OCI-LY7 (cell line): ENCODE data around the gene RFT1. TPM values are rescaled to one million over a fixed set of nuclear protein-coding genes. Genes with fewer than 3 reads are reported as not detected.

ENCODE experiments used
- BruUV-seq: library from RNA; stranded (reverse); fragments of 400-500 nt; replicated peaks from 2 replicates; lab custom pipeline; 2021; lab: Mats Ljungman, UMichigan
- CTCF ChIA-PET: fragments of 300-600 bp; sonication (Branson Sonifier 250); formaldehyde crosslinking; loops from one replicate; lab custom pipeline; 2022; ENCODE audit warnings: antibody characterized with exemption; ENCODE audit not compliant: unreplicated experiment; lab: Charles Lee
- POLR2A ChIA-PET: fragments of 300-600 bp; sonication (Branson Sonifier 250); formaldehyde crosslinking; loops from one replicate; lab custom pipeline; 2022; ENCODE audit warnings: antibody characterized with exemption; lab: Charles Lee
- DNase-seq: peaks from one replicate; pipeline ENCODE4 v3.0.0-alpha.2; 2015; ENCODE audit warnings: low spot score
- H2AFZ ChIP-seq: fragments of 200-600 bp; sonication (generic), shearing (Covaris generic); 2 replicates; pipeline ENCODE4 v1.6.1; 2014; ENCODE audit warnings: mild to moderate bottlenecking, antibody characterized with exemption, low read length, moderate library complexity
- H3K27ac ChIP-seq: fragments of 200-600 bp; sonication (generic); 2 replicates; pipeline ENCODE4 v1.5.1; 2014; ENCODE audit warnings: mixed run types, low read depth, mild to moderate bottlenecking, moderate library complexity, low read length, inconsistent platforms; ENCODE audit not compliant: poor library complexity, severe bottlenecking
- H3K36me3 ChIP-seq: fragments of 200-600 bp; sonication (generic); 2 replicates; pipeline ENCODE4 v1.6.1; 2014; ENCODE audit warnings: mild to moderate bottlenecking, antibody characterized with exemption, low read length, moderate library complexity, mixed read lengths; ENCODE audit not compliant: insufficient read depth
- H3K4me1 ChIP-seq: fragments of 200-600 bp; sonication (generic); 2 replicates; pipeline ENCODE4 v1.5.1; 2014; ENCODE audit warnings: mild to moderate bottlenecking, low read length; ENCODE audit not compliant: insufficient read depth, poor library complexity, severe bottlenecking
- H3K4me2 ChIP-seq: fragments of 200-600 bp; sonication (generic); 2 replicates; pipeline ENCODE4 v1.6.1; 2014; ENCODE audit warnings: mild to moderate bottlenecking, low read length
- H3K4me3 ChIP-seq: fragments of 200-600 bp; sonication (generic); 2 replicates; pipeline ENCODE4 v1.5.1; 2014; ENCODE audit warnings: mild to moderate bottlenecking, low read depth, low read length; ENCODE audit not compliant: poor library complexity, severe bottlenecking
- H3K79me2 ChIP-seq: fragments of 200-600 bp; sonication (generic); 2 replicates; pipeline ENCODE4 v1.6.1; 2016; ENCODE audit warnings: low read depth, mild to moderate bottlenecking, low read length, moderate library complexity, mixed read lengths; ENCODE audit not compliant: insufficient read depth
- H3K9me2 ChIP-seq: fragments of 200-600 bp; sonication (generic); 2 replicates; pipeline ENCODE4 v1.6.1; 2016; ENCODE audit warnings: mild to moderate bottlenecking, low read length, mixed read lengths; ENCODE audit not compliant: insufficient read depth
- H3K9me3 ChIP-seq: fragments of 200-600 bp; sonication (generic); 2 replicates; pipeline ENCODE4 v1.6.1; 2014; ENCODE audit warnings: mild to moderate bottlenecking, mixed run types, low read length, mixed read lengths
- H4K20me1 ChIP-seq: fragments of 200-600 bp; sonication (generic); 2 replicates; pipeline ENCODE4 v1.6.1; 2014; ENCODE audit warnings: mild to moderate bottlenecking, antibody characterized with exemption, low read length, moderate library complexity, mixed read lengths; ENCODE audit not compliant: insufficient read depth
- CTCF ChIP-seq: fragments of 200-600 bp; sonication (generic); conservative IDR thresholded peaks from 2 replicates; pipeline ENCODE4 v1.5.1; 2014; ENCODE audit warnings: mild to moderate bottlenecking, antibody characterized with exemption, low read length, moderate library complexity, mixed read lengths
- EZH2phosphoT487 ChIP-seq: fragments of 200-600 bp; sonication (generic); IDR thresholded peaks from 2 replicates; pipeline ENCODE4 v1.6.1; 2018; ENCODE audit warnings: low read depth, borderline replicate concordance, mild to moderate bottlenecking, mixed run types, antibody characterized with exemption, low read length, moderate library complexity, mixed read lengths
- intact Hi-C: fragments of 100-400 bp; cut with micrococcal nuclease; formaldehyde crosslinking; loops from one replicate; pipeline ENCODE4 v1.10.0; 2022; ENCODE audit not compliant: unreplicated experiment
- total RNA-seq, 2 experiments: library from RNA; depleted of rRNA in 1 of 2; stranded (reverse); fragments of >200 nt in 1 of 2; shearing (Covaris generic) in 1 of 2; gene quantifications; 2 replicates each; pipeline ENCODE4 v1.2.3, GENCODE V29; 2014 to 2022

The RFT1 gene
- total RNA-seq, 2 experiments from 2014 or later, result 9.9 to 34.7 TPM

- peak overlapping the region; percentile 55; the same call in 1 of the 2 replicates for H2AFZ ChIP-seq
- H3K4me3 ChIP-seq, result peak overlapping the region; percentile 5
- no peak for TF ChIP-seq CTCF
- no peak for TF ChIP-seq EZH2phosphoT487
- no peaks in the 10 kb centered on the region for H3K9me2 ChIP-seq
- intact Hi-C loops, result no loop called here
- peaks cover 24% of the 10 kb centered on the region for H3K79me2 ChIP-seq
- H3K4me2 ChIP-seq, result peak overlapping the region; percentile 56
- POLR2A ChIA-PET, result interaction anchor here (0.8 to 2.3 kb wide), 8 partner anchors 9 to 33 kb away, joined by 3 to 10 read pairs (median 7); no protein-coding TSS in a partner anchor
- H3K9me3 ChIP-seq, result no peaks in the 10 kb centered on the region
- DNase-seq, result peak; percentile 82
- H4K20me1 ChIP-seq, result peaks cover 14% of the 10 kb centered on the region; the same call in 1 of the 2 replicates
- H3K36me3 ChIP-seq, result peaks cover 13% of the 10 kb centered on the region; the same call in 1 of the 2 replicates
- peaks cover 52% of the 10 kb centered on the region for H3K4me1 ChIP-seq
- CTCF ChIA-PET, result interaction anchor here (0.7 to 1.3 kb wide), 6 partner anchors 17 to 39 kb away, joined by 3 to 4 read pairs (median 3); no protein-coding TSS in a partner anchor
- H3K27ac ChIP-seq, result peak overlapping the region; percentile 61
- no TSS peak for BruUV-seq
These were observed 28.5 kb upstream of the RFT1 start for GRCh38 chr3:53158765-53159155.

GRCh38 chr3:53157974-53158580 lies 27.8 kb upstream of the RFT1 start:
- H3K79me2 ChIP-seq, result peaks cover 17% of the 10 kb centered on the region
- CTCF ChIA-PET, result interaction anchor here (1.0 to 1.3 kb wide), 5 partner anchors 20 to 40 kb away, joined by 3 to 4 read pairs (median 3); no protein-coding TSS in a partner anchor

More at GRCh38 chr3:53157974-53158580, 27.8 kb upstream of the RFT1 start:
- no peak for TF ChIP-seq EZH2phosphoT487
- no peak for TF ChIP-seq CTCF
- H3K9me3 ChIP-seq, result no peaks in the 10 kb centered on the region
- peaks cover 11% of the 10 kb centered on the region; the same call in 1 of the 2 replicates for H4K20me1 ChIP-seq
- peaks cover 45% of the 10 kb centered on the region for H3K4me1 ChIP-seq
- H2AFZ ChIP-seq, result peak overlapping the region; percentile 55; the same call in 1 of the 2 replicates
- peak overlapping the region; percentile 61 for H3K27ac ChIP-seq
- BruUV-seq, result no TSS peak
- H3K9me2 ChIP-seq, result no peaks in the 10 kb centered on the region
- H3K4me2 ChIP-seq, result peak overlapping the region; percentile 56
- intact Hi-C loops, result no loop called here
- peak overlapping the region; percentile 5 for H3K4me3 ChIP-seq
- no peak for DNase-seq
- peaks cover 10% of the 10 kb centered on the region; the same call in 1 of the 2 replicates for H3K36me3 ChIP-seq
- POLR2A ChIA-PET, result interaction anchor here (0.9 to 2.3 kb wide), 7 partner anchors 9 to 34 kb away, joined by 3 to 10 read pairs (median 7); no protein-coding TSS in a partner anchor
